Prostate gland (tissue), 2 donors: ENCODE results near the gene C19orf85.

Experiments
- CTCF ChIP-seq, 4 experiments: fragments of 200-600 bp in 2 of 4; fragments of 450-650 bp in 2 of 4; sonication (generic) in 2 of 4; IDR thresholded peaks; 1 replicate in 3 of 4; 2 replicates in 1 of 4; pipeline ENCODE4 v1.5.1; 2016 to 2019; ENCODE audit warnings: antibody characterized with exemption in 4 of 4, mild to moderate bottlenecking in 2 of 4, moderate library complexity in 2 of 4
- POLR2A ChIP-seq: fragments of 450-650 bp; IDR thresholded peaks from one replicate; pipeline ENCODE4 v1.6.1; 2016; ENCODE audit warnings: antibody characterized with exemption, mild to moderate bottlenecking
- POLR2AphosphoS5 ChIP-seq: sonication (generic); formaldehyde crosslinking; IDR thresholded peaks from one replicate; pipeline ENCODE4 v1.6.1; 2017; ENCODE audit warnings: antibody characterized with exemption

GRCh38 chr19:55486043-55486970 lies 21.8 kb upstream of the C19orf85 start:
- no peak for TF ChIP-seq CTCF (IDR thresholded peaks at IDR 0.05)
- no peak for TF ChIP-seq POLR2AphosphoS5
- TF ChIP-seq POLR2A = no peak
